ENCODE measurements around the gene CHST7. TPM values are rescaled to one million over a fixed set of nuclear protein-coding genes. Genes with fewer than 3 reads are reported as not detected.

CHST7 gene
- total and polyA plus RNA-seq, 2 donors (not counting 1 experiment from before 2014, with no cell fraction given): 3.7 to 11.2 TPM

DNA sequence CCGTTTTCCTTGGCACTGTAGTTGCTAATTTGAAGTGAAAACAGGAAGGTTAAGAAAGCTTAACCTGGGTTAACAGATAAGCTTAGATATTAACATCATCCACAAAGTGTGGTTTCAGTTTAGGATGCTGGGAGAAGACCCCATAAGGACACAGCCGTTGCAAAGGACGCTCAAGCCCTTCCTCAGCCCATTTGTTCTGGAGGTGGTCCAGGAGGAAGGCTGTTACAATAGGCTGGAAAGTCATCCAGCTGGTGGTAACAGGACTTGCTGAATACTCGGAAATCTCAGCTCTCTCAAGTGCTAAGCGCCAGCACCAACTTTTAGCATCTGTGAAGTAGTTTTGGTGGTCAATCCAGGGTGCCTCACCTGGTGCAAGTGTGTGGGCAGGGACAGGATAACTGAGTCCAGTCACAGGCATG lies 14.2 kb downstream of the CHST7 start:
- TF ChIP-seq, protein P1, sequence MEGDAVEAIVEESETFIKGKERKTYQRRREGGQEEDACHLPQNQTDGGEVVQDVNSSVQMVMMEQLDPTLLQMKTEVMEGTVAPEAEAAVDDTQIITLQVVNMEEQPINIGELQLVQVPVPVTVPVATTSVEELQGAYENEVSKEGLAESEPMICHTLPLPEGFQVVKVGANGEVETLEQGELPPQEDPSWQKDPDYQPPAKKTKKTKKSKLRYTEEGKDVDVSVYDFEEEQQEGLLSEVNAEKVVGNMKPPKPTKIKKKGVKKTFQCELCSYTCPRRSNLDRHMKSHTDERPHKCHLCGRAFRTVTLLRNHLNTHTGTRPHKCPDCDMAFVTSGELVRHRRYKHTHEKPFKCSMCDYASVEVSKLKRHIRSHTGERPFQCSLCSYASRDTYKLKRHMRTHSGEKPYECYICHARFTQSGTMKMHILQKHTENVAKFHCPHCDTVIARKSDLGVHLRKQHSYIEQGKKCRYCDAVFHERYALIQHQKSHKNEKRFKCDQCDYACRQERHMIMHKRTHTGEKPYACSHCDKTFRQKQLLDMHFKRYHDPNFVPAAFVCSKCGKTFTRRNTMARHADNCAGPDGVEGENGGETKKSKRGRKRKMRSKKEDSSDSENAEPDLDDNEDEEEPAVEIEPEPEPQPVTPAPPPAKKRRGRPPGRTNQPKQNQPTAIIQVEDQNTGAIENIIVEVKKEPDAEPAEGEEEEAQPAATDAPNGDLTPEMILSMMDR (conservative IDR thresholded peaks at IDR 0.05 in 1 of 2, IDR thresholded peaks at IDR 0.05 in 1 of 2; ENCODE audit: low read depth in 1 of 2, low read length in 2 of 2): no peak
- no peak for TF ChIP-seq EZH2 (IDR thresholded peaks at IDR 0.05; ENCODE audit: low read length, missing control alignments)
- Histone ChIP-seq H4K20me1 (ENCODE audit: control insufficient read depth, extremely low read depth, insufficient read depth, low read length) (no peaks in the 10 kb centered on the region), H3K9me3 (ENCODE audit: control insufficient read depth, insufficient read depth, low read depth, low read length) (no peaks in the 10 kb centered on the region), H3K79me2 (ENCODE audit: control insufficient read depth, insufficient read depth, low read length) (peaks cover 4% of the 10 kb centered on the region), H3K4me2 (ENCODE audit: extremely low read depth, insufficient read depth, low read length) (peak overlapping the region; percentile 62), H2AFZ (ENCODE audit: low read length) (peak overlapping the region; percentile 20), H3K4me3 (replicated peaks in 1 of 4; ENCODE audit: control extremely low read depth in 1 of 4, insufficient read depth in 1 of 4, low read depth in 3 of 4, low read length in 4 of 4) (peak overlapping the region in 1 of 4 experiments; percentile 1), H3K9ac (ENCODE audit: insufficient read depth, low read length) (no peak overlapping the region), H3K4me1 (ENCODE audit: control insufficient read depth, extremely low read depth, insufficient read depth, low read length) (peaks cover 15% of the 10 kb centered on the region), H3K36me3 (ENCODE audit: control insufficient read depth, insufficient read depth, low read length) (no peaks in the 10 kb centered on the region), H3K27ac (ENCODE audit: insufficient read depth, low read length) (peak overlapping the region; percentile 68), H3K27me3 (ENCODE audit: control insufficient read depth, insufficient read depth, low read length) (no peaks in the 10 kb centered on the region)
- peak; percentile 44 to 55 for DNase-seq (ENCODE audit: low read depth in 2 of 2)

DNA sequence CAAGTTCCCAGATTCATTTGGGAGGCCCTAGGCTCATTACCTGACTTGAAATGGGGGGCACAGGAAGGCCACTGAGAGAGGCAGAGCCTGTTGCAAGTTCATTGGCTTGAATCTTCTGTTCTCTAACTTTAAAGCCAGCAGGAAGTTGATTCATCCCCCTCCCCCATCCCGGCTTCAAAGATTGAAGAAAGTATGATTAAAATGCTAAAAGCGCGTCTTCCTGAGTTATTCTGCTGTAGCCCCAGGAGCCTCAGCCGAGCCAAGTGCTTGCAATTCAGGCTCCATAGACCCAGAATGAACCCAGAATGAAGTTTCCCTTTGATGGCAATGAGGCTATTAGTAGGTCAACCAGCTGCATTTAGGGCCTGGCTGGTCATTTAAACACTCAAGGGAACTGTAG lies 14.7 kb downstream of the CHST7 start:
- Histone ChIP-seq H3K9ac (ENCODE audit: insufficient read depth, low read length) (no peak overlapping the region), H2AFZ (ENCODE audit: low read length) (no peak overlapping the region), H3K4me1 (ENCODE audit: control insufficient read depth, extremely low read depth, insufficient read depth, low read length) (peaks cover 15% of the 10 kb centered on the region), H3K79me2 (ENCODE audit: control insufficient read depth, insufficient read depth, low read length) (peaks cover 4% of the 10 kb centered on the region), H3K27me3 (ENCODE audit: control insufficient read depth, insufficient read depth, low read length) (no peaks in the 10 kb centered on the region), H3K36me3 (ENCODE audit: control insufficient read depth, insufficient read depth, low read length) (no peaks in the 10 kb centered on the region), H4K20me1 (ENCODE audit: control insufficient read depth, extremely low read depth, insufficient read depth, low read length) (no peaks in the 10 kb centered on the region), H3K9me3 (ENCODE audit: control insufficient read depth, insufficient read depth, low read depth, low read length) (no peaks in the 10 kb centered on the region), H3K4me3 (replicated peaks in 1 of 4; ENCODE audit: control extremely low read depth in 1 of 4, insufficient read depth in 1 of 4, low read depth in 3 of 4, low read length in 4 of 4) (peak overlapping the region in 1 of 4 experiments; percentile 1), H3K4me2 (ENCODE audit: extremely low read depth, insufficient read depth, low read length) (peak overlapping the region; percentile 62), H3K27ac (ENCODE audit: insufficient read depth, low read length) (peak overlapping the region; percentile 68)
- no peak for TF ChIP-seq EZH2 (IDR thresholded peaks at IDR 0.05; ENCODE audit: low read length, missing control alignments)
- TF ChIP-seq, protein P1 (conservative IDR thresholded peaks at IDR 0.05 in 1 of 2, IDR thresholded peaks at IDR 0.05 in 1 of 2; ENCODE audit: low read depth in 1 of 2, low read length in 2 of 2): no peak
- DNase-seq (ENCODE audit: low read depth in 2 of 2): peak; percentile 59 to 78

DNA sequence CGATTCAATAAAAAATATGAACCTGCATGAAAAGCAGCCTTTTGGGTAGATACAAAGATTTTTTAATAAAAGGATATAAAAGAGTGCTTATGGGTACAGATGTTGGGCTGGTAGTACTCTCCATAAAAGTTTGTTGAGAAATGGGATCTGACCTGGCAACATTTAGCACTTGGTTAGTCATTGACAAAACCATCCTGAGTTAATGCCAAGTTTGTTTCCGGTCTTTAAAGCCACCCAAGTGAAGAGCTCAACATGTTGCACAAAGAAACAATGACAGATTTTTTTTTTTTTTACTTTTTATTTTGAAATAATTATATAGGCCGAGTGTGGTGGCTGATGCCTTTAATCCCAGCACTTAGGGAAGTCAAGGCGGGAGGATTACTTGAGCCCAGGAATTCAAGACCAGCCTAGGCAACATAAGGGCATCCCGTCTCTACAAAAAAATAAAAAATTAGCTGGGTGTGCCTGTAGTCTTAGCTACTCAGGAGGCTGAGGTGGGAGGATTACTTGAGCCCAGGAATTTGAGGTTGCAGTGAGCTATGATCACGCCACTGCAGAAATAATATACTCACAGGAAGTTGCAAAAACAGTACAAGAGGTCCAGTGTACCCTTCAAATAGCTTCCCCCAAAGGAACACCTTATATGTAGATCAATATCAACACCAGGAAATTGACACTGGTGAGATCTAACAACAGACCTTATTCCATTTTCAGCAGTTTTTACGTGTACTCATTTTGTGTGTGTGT lies 16.6 kb downstream of the CHST7 start:
- H3K79me2 ChIP-seq (ENCODE audit: control insufficient read depth, insufficient read depth, low read length): peaks cover 2% of the 10 kb centered on the region
- H2AFZ ChIP-seq (ENCODE audit: low read length): no peak overlapping the region
- no peak overlapping the region for H3K4me3 ChIP-seq (replicated peaks in 1 of 4; ENCODE audit: control extremely low read depth in 1 of 4, insufficient read depth in 1 of 4, low read depth in 3 of 4, low read length in 4 of 4)
- no peak overlapping the region for H3K4me2 ChIP-seq (ENCODE audit: extremely low read depth, insufficient read depth, low read length)
- TF ChIP-seq, protein P1 (conservative IDR thresholded peaks at IDR 0.05 in 1 of 2, IDR thresholded peaks at IDR 0.05 in 1 of 2; ENCODE audit: low read depth in 1 of 2, low read length in 2 of 2): no peak
- no peak for TF ChIP-seq EZH2 (IDR thresholded peaks at IDR 0.05; ENCODE audit: low read length, missing control alignments)
- H3K4me1 ChIP-seq (ENCODE audit: control insufficient read depth, extremely low read depth, insufficient read depth, low read length): peaks cover 5% of the 10 kb centered on the region
- H3K36me3 ChIP-seq (ENCODE audit: control insufficient read depth, insufficient read depth, low read length): no peaks in the 10 kb centered on the region
- no peaks in the 10 kb centered on the region for H3K27me3 ChIP-seq (ENCODE audit: control insufficient read depth, insufficient read depth, low read length)
- peak; percentile 72 for DNase-seq (ENCODE audit: low read depth in 2 of 2)
- H3K27ac ChIP-seq (ENCODE audit: insufficient read depth, low read length): no peak overlapping the region
- no peaks in the 10 kb centered on the region for H3K9me3 ChIP-seq (ENCODE audit: control insufficient read depth, insufficient read depth, low read depth, low read length)
- no peaks in the 10 kb centered on the region for H4K20me1 ChIP-seq (ENCODE audit: control insufficient read depth, extremely low read depth, insufficient read depth, low read length)
- H3K9ac ChIP-seq (ENCODE audit: insufficient read depth, low read length): no peak overlapping the region

Data from fibroblast of lung (primary cell).